ENCODE results near the gene SLC35G3.

GRCh38 chr17:35217107-35217506 is 22.9 kb upstream of the SLC35G3 start:
- TF ChIP-seq, protein P1, sequence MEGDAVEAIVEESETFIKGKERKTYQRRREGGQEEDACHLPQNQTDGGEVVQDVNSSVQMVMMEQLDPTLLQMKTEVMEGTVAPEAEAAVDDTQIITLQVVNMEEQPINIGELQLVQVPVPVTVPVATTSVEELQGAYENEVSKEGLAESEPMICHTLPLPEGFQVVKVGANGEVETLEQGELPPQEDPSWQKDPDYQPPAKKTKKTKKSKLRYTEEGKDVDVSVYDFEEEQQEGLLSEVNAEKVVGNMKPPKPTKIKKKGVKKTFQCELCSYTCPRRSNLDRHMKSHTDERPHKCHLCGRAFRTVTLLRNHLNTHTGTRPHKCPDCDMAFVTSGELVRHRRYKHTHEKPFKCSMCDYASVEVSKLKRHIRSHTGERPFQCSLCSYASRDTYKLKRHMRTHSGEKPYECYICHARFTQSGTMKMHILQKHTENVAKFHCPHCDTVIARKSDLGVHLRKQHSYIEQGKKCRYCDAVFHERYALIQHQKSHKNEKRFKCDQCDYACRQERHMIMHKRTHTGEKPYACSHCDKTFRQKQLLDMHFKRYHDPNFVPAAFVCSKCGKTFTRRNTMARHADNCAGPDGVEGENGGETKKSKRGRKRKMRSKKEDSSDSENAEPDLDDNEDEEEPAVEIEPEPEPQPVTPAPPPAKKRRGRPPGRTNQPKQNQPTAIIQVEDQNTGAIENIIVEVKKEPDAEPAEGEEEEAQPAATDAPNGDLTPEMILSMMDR (IDR thresholded peaks at IDR 0.05; ENCODE audit: poor library complexity, severe bottlenecking), result no peak
- no peak for TF ChIP-seq REST (IDR thresholded peaks at IDR 0.05; ENCODE audit: borderline replicate concordance)
- TF ChIP-seq EP300 (conservative IDR thresholded peaks at IDR 0.05; ENCODE audit: poor library complexity, severe bottlenecking), result no peak
- no peak for TF ChIP-seq EZH2 (IDR thresholded peaks at IDR 0.05; ENCODE audit: borderline replicate concordance, insufficient read depth, low read length, poor library complexity, severe bottlenecking)
- TF ChIP-seq MXI1 (conservative IDR thresholded peaks at IDR 0.05; ENCODE audit: poor library complexity, severe bottlenecking), result no peak
- TF ChIP-seq RAD21 (conservative IDR thresholded peaks at IDR 0.05), result no peak

Data from neural cell (in vitro differentiated cells).